ENCODE measurements around the gene RNF175.
A peak's percentile ranks its signal among the peaks of the same experiment; 100 is the strongest.

Gene RNF175

GRCh38 chr4:153784166-153784699 is 24.4 kb upstream of the RNF175 start:
- DNase-seq (ENCODE audit: low read depth): no peak

GRCh38 chr4:153782581-153782980 is 22.8 kb upstream of the RNF175 start:
- no peak for DNase-seq (ENCODE audit: low read depth)

GRCh38 chr4:153781717-153782416 is 22.0 kb upstream of the RNF175 start:
- DNase-seq (ENCODE audit: low read depth): no peak

- no peak for DNase-seq (ENCODE audit: low read depth)
Measured at GRCh38 chr4:153781280-153781679, 21.5 kb upstream of the RNF175 start.

- no peak for DNase-seq (ENCODE audit: low read depth)
Measured at GRCh38 chr4:153780876-153781275, 21.1 kb upstream of the RNF175 start.

- no peak for DNase-seq (ENCODE audit: low read depth)
Measured at GRCh38 chr4:153780221-153780620, 20.4 kb upstream of the RNF175 start.

GRCh38 chr4:153778383-153778782 is 18.6 kb upstream of the RNF175 start:
- DNase-seq (ENCODE audit: low read depth): no peak

- DNase-seq (ENCODE audit: low read depth): no peak
Measured at GRCh38 chr4:153777421-153777820, 17.6 kb upstream of the RNF175 start.

- DNase-seq (ENCODE audit: low read depth): no peak
Measured at GRCh38 chr4:153776601-153777000, 16.8 kb upstream of the RNF175 start.

- no peak for DNase-seq (ENCODE audit: low read depth)
Measured at GRCh38 chr4:153773236-153773690, 13.4 kb upstream of the RNF175 start.

- DNase-seq (ENCODE audit: low read depth): no peak
Measured at GRCh38 chr4:153771046-153771445, 11.2 kb upstream of the RNF175 start.

GRCh38 chr4:153766758-153767157 is 6.9 kb upstream of the RNF175 start:
- DNase-seq (ENCODE audit: low read depth): no peak

- DNase-seq (ENCODE audit: low read depth): no peak
Measured at GRCh38 chr4:153765894-153766293, 6.1 kb upstream of the RNF175 start.

GRCh38 chr4:153764601-153765368 is 5.0 kb upstream of the RNF175 start:
- DNase-seq (ENCODE audit: low read depth): no peak

GRCh38 chr4:153763404-153763803 is 3.6 kb upstream of the RNF175 start:
- no peak for DNase-seq (ENCODE audit: low read depth)

- no peak for DNase-seq (ENCODE audit: low read depth)
Measured at GRCh38 chr4:153758688-153759406, 977 bp downstream of the RNF175 start.

- DNase-seq (ENCODE audit: low read depth): no peak
Measured at GRCh38 chr4:153758136-153758535, 1.7 kb downstream of the RNF175 start.

- DNase-seq (ENCODE audit: low read depth): no peak
Measured at GRCh38 chr4:153757407-153757806, 2.4 kb downstream of the RNF175 start.

GRCh38 chr4:153755186-153755585 is 4.6 kb downstream of the RNF175 start:
- DNase-seq (ENCODE audit: low read depth): no peak

GRCh38 chr4:153750197-153750817 is 9.5 kb downstream of the RNF175 start:
- DNase-seq (ENCODE audit: low read depth): peak; percentile 56

GRCh38 chr4:153748378-153748777 is 11.4 kb downstream of the RNF175 start:
- DNase-seq (ENCODE audit: low read depth): no peak

- DNase-seq (ENCODE audit: low read depth): no peak
Measured at GRCh38 chr4:153747406-153747955, 12.3 kb downstream of the RNF175 start.
